Endodermal cell (in vitro differentiated cells): ENCODE measurements around the gene CORIN. TPM values are rescaled to one million over a fixed set of nuclear protein-coding genes. Genes with fewer than 3 reads are reported as not detected.
"Not testable (repeated sequence)": the region's sequence is repeated elsewhere in the genome, so short reads cannot be mapped to it uniquely, and the experiment has no call there.

Experiments
- DNase-seq: peaks from one replicate; pipeline ENCODE4 v3.0.0-alpha.2; 2017
- H3K27ac ChIP-seq: 2 replicates; pipeline ENCODE4 v1.5.1; 2013; ENCODE audit warnings: mild to moderate bottlenecking, low read depth, low read length, moderate library complexity
- H3K27me3 ChIP-seq: 2 replicates; pipeline ENCODE4 v1.6.1; 2013; ENCODE audit warnings: mild to moderate bottlenecking, low read length, moderate library complexity; ENCODE audit not compliant: insufficient read depth, control insufficient read depth, poor library complexity, severe bottlenecking
- H3K36me3 ChIP-seq: 2 replicates; pipeline ENCODE4 v1.7.0; 2013; ENCODE audit warnings: mild to moderate bottlenecking, low read length, moderate library complexity; ENCODE audit not compliant: control insufficient read depth, insufficient read depth
- H3K4me1 ChIP-seq: one replicate; pipeline ENCODE4 v1.7.0; 2013; ENCODE audit warnings: low read length; ENCODE audit not compliant: control insufficient read depth, insufficient read depth
- H3K4me3 ChIP-seq: 2 replicates; pipeline ENCODE4 v1.5.1; 2013; ENCODE audit warnings: mild to moderate bottlenecking, low read length, moderate library complexity
- H3K9ac ChIP-seq: 2 replicates; pipeline ENCODE4 v1.6.1; 2013; ENCODE audit warnings: mild to moderate bottlenecking, low read length, moderate library complexity; ENCODE audit not compliant: poor library complexity, severe bottlenecking; ENCODE audit errors: extremely low read depth
- H3K9me3 ChIP-seq: 2 replicates; pipeline ENCODE4 v1.6.1; 2013; ENCODE audit warnings: mild to moderate bottlenecking, low read length, moderate library complexity; ENCODE audit not compliant: control insufficient read depth
- H3K27ac Mint-ChIP-seq: 2 replicates; pipeline ENCODE4 v1.8.0; 2020; ENCODE audit warnings: mixed read lengths
- H3K27me3 Mint-ChIP-seq: 2 replicates; pipeline ENCODE4 v1.8.0; 2021; ENCODE audit warnings: mild to moderate bottlenecking, mixed read lengths; ENCODE audit not compliant: insufficient read depth
- H3K36me3 Mint-ChIP-seq: 2 replicates; pipeline ENCODE4 v1.8.0; 2020; ENCODE audit warnings: low read depth, mixed read lengths
- H3K4me1 Mint-ChIP-seq: 2 replicates; pipeline ENCODE4 v1.8.0; 2020; ENCODE audit warnings: mixed read lengths
- H3K4me3 Mint-ChIP-seq: 2 replicates; pipeline ENCODE4 v1.8.0; 2020; ENCODE audit warnings: mild to moderate bottlenecking, moderate library complexity, mixed read lengths
- H3K9me3 Mint-ChIP-seq: 2 replicates; pipeline ENCODE4 v1.8.0; 2020; ENCODE audit warnings: mild to moderate bottlenecking, mixed read lengths
- CTCF ChIP-seq: fragments of 200-600 bp; sonication (generic); conservative IDR thresholded peaks from 2 replicates; pipeline ENCODE4 v1.5.0; 2021; ENCODE audit warnings: antibody characterized with exemption, mild to moderate bottlenecking
- WGBS, 2 experiments: methylation state at CpG; one replicate each; pipeline versions ENCODE4 v1.1.5 to v1.1.7; 2013; ENCODE audit warnings: missing lambda C conversion rate in 2 of 2, mixed read lengths in 1 of 2; ENCODE audit not compliant: insufficient coverage in 1 of 2, insufficient read length in 1 of 2; 5-methylcytosine and 5-hydroxymethylcytosine counted together
- total RNA-seq, 2 donors: library from RNA; stranded (reverse); fragmentation: NEBNext Ultra II Directional in 1 of 2; extraction: Animal tissue kit (Norgen Biotek cat#: 25700) in 1 of 2; gene quantifications; 2 replicates in 1 of 2; 3 replicates in 1 of 2; pipeline ENCODE4 v1.2.1, GENCODE V29; 2021

The CORIN gene
- total RNA-seq, 2 donors from 2014 or later = 0.53 TPM; not detected in 1

- H3K4me3 Mint-ChIP-seq = no peak overlapping the region
- DNase-seq = peak; percentile 58
- H3K9ac ChIP-seq = no peak overlapping the region
- H3K36me3 ChIP-seq = no peaks in the 10 kb centered on the region
- H3K36me3 Mint-ChIP-seq = no peaks in the 10 kb centered on the region
- no peaks in the 10 kb centered on the region for H3K27me3 Mint-ChIP-seq
- 72% methylated on average over 6 of the region's 6 CpGs; no CpG with 5 or more reads in 1 of the 2 experiments for WGBS, 2 experiments
- H3K4me1 ChIP-seq = no peaks in the 10 kb centered on the region
- TF ChIP-seq CTCF = no peak
- no peaks in the 10 kb centered on the region for H3K27me3 ChIP-seq
- no peak overlapping the region for H3K4me3 ChIP-seq
- H3K9me3 ChIP-seq = no peaks in the 10 kb centered on the region
- no peak overlapping the region for H3K27ac Mint-ChIP-seq
- H3K4me1 Mint-ChIP-seq = peaks cover 2% of the 10 kb centered on the region
- peaks cover 3% of the 10 kb centered on the region for H3K9me3 Mint-ChIP-seq
- no peak overlapping the region for H3K27ac ChIP-seq
These were observed 63.8 kb downstream of the CORIN start for GRCh38 chr4:47774079-47774478.

- Histone ChIP-seq H3K4me1 (no peaks in the 10 kb centered on the region), H3K9me3 (no peaks in the 10 kb centered on the region), H3K36me3 (no peaks in the 10 kb centered on the region), H3K4me3 (no peak overlapping the region), H3K9ac (no peak overlapping the region), H3K27me3 (no peaks in the 10 kb centered on the region), H3K27ac (no peak overlapping the region)
- Mint-ChIP-seq H3K36me3 (no peaks in the 10 kb centered on the region), H3K27me3 (no peaks in the 10 kb centered on the region), H3K4me1 (peaks cover 12% of the 10 kb centered on the region), H3K27ac (no peak overlapping the region), H3K9me3 (peaks cover 3% of the 10 kb centered on the region), H3K4me3 (no peak overlapping the region)
- no peak for DNase-seq
- TF ChIP-seq CTCF = no peak
- WGBS, 2 experiments = 85 to 94% methylated on average over 1 of the region's 1 CpG
These were observed 66.8 kb downstream of the CORIN start for GRCh38 chr4:47771020-47771419.

- not testable (repeated sequence) for H3K36me3 Mint-ChIP-seq, H3K4me1 Mint-ChIP-seq, H3K4me3 ChIP-seq, H3K27ac Mint-ChIP-seq, H3K4me1 ChIP-seq, H3K36me3 ChIP-seq, H3K4me3 Mint-ChIP-seq, H3K9ac ChIP-seq, H3K27me3 ChIP-seq, H3K27me3 Mint-ChIP-seq, H3K9me3 Mint-ChIP-seq, H3K9me3 ChIP-seq, H3K27ac ChIP-seq
- DNase-seq = peak; percentile 74
- WGBS, 2 experiments = 75 to 81% methylated on average over 3 to 7 of the region's 7 CpGs
These were observed 69.9 kb downstream of the CORIN start for GRCh38 chr4:47767956-47768355.

- Mint-ChIP-seq H3K4me3 (no peak overlapping the region), H3K9me3 (peaks cover 1% of the 10 kb centered on the region), H3K27ac (no peak overlapping the region), H3K36me3 (no peaks in the 10 kb centered on the region), H3K4me1 (peaks cover 9% of the 10 kb centered on the region), H3K27me3 (no peaks in the 10 kb centered on the region)
- 89 to 94% methylated on average over 5 to 6 of the region's 6 CpGs for WGBS, 2 experiments
- H3K27ac ChIP-seq = no peak overlapping the region
- no peaks in the 10 kb centered on the region for H3K36me3 ChIP-seq
- no peak for TF ChIP-seq CTCF
- no peak for DNase-seq
- no peak overlapping the region for H3K4me3 ChIP-seq
- H3K9me3 ChIP-seq = no peaks in the 10 kb centered on the region
- H3K27me3 ChIP-seq = no peaks in the 10 kb centered on the region
- no peaks in the 10 kb centered on the region for H3K4me1 ChIP-seq
- H3K9ac ChIP-seq = no peak overlapping the region
These were observed 74.6 kb downstream of the CORIN start for GRCh38 chr4:47763279-47763678.
